Trophoblast cell (in vitro differentiated cells and primary cell): ENCODE data around the gene TSEN34.

Source experiments
- DNase-seq, 2 donors: peaks; one replicate each; pipeline ENCODE4 v3.0.0-alpha.2; 2016
- H2AFZ ChIP-seq: 2 replicates; pipeline ENCODE4 v1.6.1; 2013; ENCODE audit warnings: low read length, moderate library complexity, mild to moderate bottlenecking; ENCODE audit not compliant: insufficient read depth, poor library complexity
- H2AK5ac ChIP-seq: 2 replicates; pipeline ENCODE4 v1.6.1; 2013; ENCODE audit warnings: mild to moderate bottlenecking, low read length
- H2BK120ac ChIP-seq: 2 replicates; pipeline ENCODE4 v1.6.1; 2013; ENCODE audit warnings: low read length, mild to moderate bottlenecking, moderate library complexity; ENCODE audit not compliant: insufficient read depth, poor library complexity
- H2BK12ac ChIP-seq: 2 replicates; pipeline ENCODE4 v1.6.1; 2013; ENCODE audit warnings: mild to moderate bottlenecking, low read length, moderate library complexity
- H2BK5ac ChIP-seq: 2 replicates; pipeline ENCODE4 v1.6.1; 2013; ENCODE audit warnings: low read length, low read depth, moderate library complexity, mild to moderate bottlenecking; ENCODE audit not compliant: poor library complexity
- H3K14ac ChIP-seq: 2 replicates; pipeline ENCODE4 v1.6.1; 2013; ENCODE audit warnings: mild to moderate bottlenecking, low read length
- H3K18ac ChIP-seq: 2 replicates; pipeline ENCODE4 v1.6.1; 2013; ENCODE audit warnings: mild to moderate bottlenecking, low read length
- H3K23ac ChIP-seq: 2 replicates; pipeline ENCODE4 v1.6.1; 2013; ENCODE audit warnings: low read length
- H3K27ac ChIP-seq: 2 replicates; pipeline ENCODE4 v1.5.1; 2013; ENCODE audit warnings: low read depth, mild to moderate bottlenecking, inconsistent platforms, low read length, moderate library complexity
- H3K27me3 ChIP-seq: 2 replicates; pipeline ENCODE4 v1.6.1; 2013; ENCODE audit warnings: inconsistent platforms, mild to moderate bottlenecking, low read length, moderate library complexity; ENCODE audit not compliant: insufficient read depth
- H3K36me3 ChIP-seq, 2 experiments: 1 replicate in 1 of 2; 2 replicates in 1 of 2; pipeline ENCODE4 v1.6.1; 2013; ENCODE audit warnings: low read length in 2 of 2, mild to moderate bottlenecking in 2 of 2, moderate library complexity in 1 of 2; ENCODE audit not compliant: insufficient read depth in 2 of 2, control insufficient read depth in 1 of 2
- H3K4ac ChIP-seq: 2 replicates; pipeline ENCODE4 v1.6.1; 2013; ENCODE audit warnings: low read depth, mild to moderate bottlenecking, low read length, moderate library complexity
- H3K4me1 ChIP-seq, 2 experiments: 1 replicate in 1 of 2; 2 replicates in 1 of 2; pipeline ENCODE4 v1.6.1; 2013; ENCODE audit warnings: low read length in 2 of 2, mild to moderate bottlenecking in 2 of 2, moderate library complexity in 1 of 2; ENCODE audit not compliant: insufficient read depth in 2 of 2, control insufficient read depth in 1 of 2
- H3K4me2 ChIP-seq: 2 replicates; pipeline ENCODE4 v1.6.1; 2013; ENCODE audit warnings: inconsistent platforms, mild to moderate bottlenecking, low read length, moderate library complexity
- H3K4me3 ChIP-seq: 2 replicates; pipeline ENCODE4 v1.5.1; 2013; ENCODE audit warnings: mild to moderate bottlenecking, low read depth, low read length, inconsistent platforms
- H3K79me1 ChIP-seq: one replicate; pipeline ENCODE4 v1.6.1; 2013; ENCODE audit warnings: low read length
- H3K79me2 ChIP-seq: 2 replicates; pipeline ENCODE4 v1.6.1; 2013; ENCODE audit warnings: low read length, mild to moderate bottlenecking; ENCODE audit not compliant: control insufficient read depth, insufficient read depth, poor library complexity
- H3K9ac ChIP-seq: 2 replicates; pipeline ENCODE4 v1.6.1; 2013; ENCODE audit warnings: mild to moderate bottlenecking, low read length
- H3K9me3 ChIP-seq: 2 replicates; pipeline ENCODE4 v1.6.1; 2013; ENCODE audit warnings: low read depth, mild to moderate bottlenecking, control low read depth, inconsistent platforms, low read length; ENCODE audit not compliant: insufficient read depth
- H4K12ac ChIP-seq: 2 replicates; pipeline ENCODE4 v1.6.1; 2013; ENCODE audit warnings: low read depth, mild to moderate bottlenecking, low read length, moderate library complexity
- H4K8ac ChIP-seq: 2 replicates; pipeline ENCODE4 v1.6.1; 2013; ENCODE audit warnings: low read depth, mild to moderate bottlenecking, low read length, moderate library complexity
- H4K91ac ChIP-seq: one replicate; pipeline ENCODE4 v1.6.1; 2013; ENCODE audit warnings: low read depth, mild to moderate bottlenecking, low read length, moderate library complexity
- WGBS: extraction: QIAGEN DNeasy Blood & Tissue Kit; methylation state at CpG from one replicate; pipeline ENCODE4 v1.1.7; 2013; ENCODE audit warnings: missing lambda C conversion rate; ENCODE audit not compliant: insufficient read length, insufficient coverage; ENCODE audit errors: extremely low coverage; 5-methylcytosine and 5-hydroxymethylcytosine counted together

TSEN34 gene

GRCh38 chr19:54229146-54229545 lies 38.0 kb downstream of the TSEN34 start:
- no CpG with 5 or more reads among the region's 8 CpGs for WGBS
- Histone ChIP-seq H2AFZ (no peak overlapping the region), H3K79me2 (no peaks in the 10 kb centered on the region), H3K14ac (no peak overlapping the region), H3K4me1 (no peaks in the 10 kb centered on the region), H3K27ac (no peak overlapping the region), H4K12ac (no peak overlapping the region), H3K79me1 (no peaks in the 10 kb centered on the region), H3K36me3 (no peaks in the 10 kb centered on the region), H3K4me3 (no peak overlapping the region), H2BK120ac (no peak overlapping the region), H2BK5ac (no peak overlapping the region), H3K27me3 (peaks cover under 1% of the 10 kb centered on the region), H4K8ac (no peak overlapping the region), H2AK5ac (no peak overlapping the region), H3K18ac (no peak overlapping the region), H4K91ac (no peak overlapping the region), H3K4me2 (no peak overlapping the region), H3K23ac (peak overlapping the region; percentile 33), H3K9ac (no peak overlapping the region), H2BK12ac (no peak overlapping the region), H3K9me3 (peaks cover 5% of the 10 kb centered on the region), H3K4ac (no peak overlapping the region)
- no peak for DNase-seq

GRCh38 chr19:54230031-54230430 lies 38.9 kb downstream of the TSEN34 start:
- no peak overlapping the region for H3K23ac ChIP-seq
- no peak overlapping the region for H3K27ac ChIP-seq
- H3K4me3 ChIP-seq = no peak overlapping the region
- no peak overlapping the region for H3K14ac ChIP-seq
- DNase-seq = no peak
- no peak overlapping the region for H2BK120ac ChIP-seq
- WGBS = no CpG with 5 or more reads among the region's 7 CpGs
- no peaks in the 10 kb centered on the region for H3K79me1 ChIP-seq
- no peak overlapping the region for H3K18ac ChIP-seq
- H3K4me2 ChIP-seq = no peak overlapping the region
- no peak overlapping the region for H2BK12ac ChIP-seq
- no peak overlapping the region for H4K12ac ChIP-seq
- peaks cover 5% of the 10 kb centered on the region for H3K9me3 ChIP-seq
- H3K27me3 ChIP-seq = peaks cover 2% of the 10 kb centered on the region
- no peak overlapping the region for H4K8ac ChIP-seq
- H2AK5ac ChIP-seq = no peak overlapping the region
- no peak overlapping the region for H2AFZ ChIP-seq
- no peak overlapping the region for H3K9ac ChIP-seq
- no peak overlapping the region for H3K4ac ChIP-seq
- H2BK5ac ChIP-seq = no peak overlapping the region
- no peaks in the 10 kb centered on the region for H3K36me3 ChIP-seq
- H3K4me1 ChIP-seq = no peaks in the 10 kb centered on the region
- no peaks in the 10 kb centered on the region for H3K79me2 ChIP-seq
- no peak overlapping the region for H4K91ac ChIP-seq

GRCh38 chr19:54231077-54231931 lies 40.2 kb downstream of the TSEN34 start:
- no CpG with 5 or more reads among the region's 21 CpGs for WGBS
- no peak overlapping the region for H3K23ac ChIP-seq
- H4K12ac ChIP-seq = no peak overlapping the region
- DNase-seq = peak; percentile 82 to 97
- H3K4me2 ChIP-seq = no peak overlapping the region
- no peak overlapping the region for H3K4ac ChIP-seq
- H3K27ac ChIP-seq = no peak overlapping the region
- H4K8ac ChIP-seq = no peak overlapping the region
- no peak overlapping the region for H2BK120ac ChIP-seq
- no peak overlapping the region for H2BK5ac ChIP-seq
- no peak overlapping the region for H4K91ac ChIP-seq
- H2BK12ac ChIP-seq = no peak overlapping the region
- H3K9me3 ChIP-seq = peaks cover 5% of the 10 kb centered on the region
- H3K79me2 ChIP-seq = no peaks in the 10 kb centered on the region
- H2AFZ ChIP-seq = no peak overlapping the region
- no peaks in the 10 kb centered on the region for H3K79me1 ChIP-seq
- no peak overlapping the region for H3K18ac ChIP-seq
- no peak overlapping the region for H3K9ac ChIP-seq
- H3K27me3 ChIP-seq = peaks cover 2% of the 10 kb centered on the region
- H3K4me3 ChIP-seq = no peak overlapping the region
- no peaks in the 10 kb centered on the region for H3K4me1 ChIP-seq
- H2AK5ac ChIP-seq = no peak overlapping the region
- no peak overlapping the region for H3K14ac ChIP-seq
- no peaks in the 10 kb centered on the region for H3K36me3 ChIP-seq

- no peaks in the 10 kb centered on the region for H3K36me3 ChIP-seq
- no peak overlapping the region for H3K4me2 ChIP-seq
- H4K91ac ChIP-seq = no peak overlapping the region
- H3K27me3 ChIP-seq = peaks cover 2% of the 10 kb centered on the region
- H3K14ac ChIP-seq = no peak overlapping the region
- no peak overlapping the region for H2AK5ac ChIP-seq
- no peak overlapping the region for H3K27ac ChIP-seq
- no peak overlapping the region for H4K8ac ChIP-seq
- no peaks in the 10 kb centered on the region for H3K79me2 ChIP-seq
- no peak overlapping the region for H3K18ac ChIP-seq
- H3K9ac ChIP-seq = no peak overlapping the region
- DNase-seq = no peak
- H2BK12ac ChIP-seq = no peak overlapping the region
- no peak overlapping the region for H4K12ac ChIP-seq
- H2BK5ac ChIP-seq = no peak overlapping the region
- no peak overlapping the region for H2BK120ac ChIP-seq
- H3K4me3 ChIP-seq = no peak overlapping the region
- peaks cover 5% of the 10 kb centered on the region for H3K9me3 ChIP-seq
- WGBS = no CpG with 5 or more reads among the region's 5 CpGs
- H3K23ac ChIP-seq = no peak overlapping the region
- no peaks in the 10 kb centered on the region for H3K79me1 ChIP-seq
- no peak overlapping the region for H3K4ac ChIP-seq
- no peak overlapping the region for H2AFZ ChIP-seq
- H3K4me1 ChIP-seq = no peaks in the 10 kb centered on the region
Measured at GRCh38 chr19:54233941-54234340, 42.8 kb downstream of the TSEN34 start.
